HFF-Myc (cell line): ENCODE results near the gene ZSWIM5.
"Not testable (repeated sequence)": the region's sequence is repeated elsewhere in the genome, so short reads cannot be mapped to it uniquely, and the experiment has no call there.

Source experiments
- DNase-seq: peaks from one replicate; pipeline ENCODE4 v3.0.0-alpha.2; 2011; ENCODE audit warnings: low read depth; ENCODE audit errors: extremely low read depth
- H3K4me3 ChIP-seq: replicated peaks from 2 replicates; pipeline ENCODE4 v1.5.1; 2011; ENCODE audit warnings: low read depth, mild to moderate bottlenecking, control low read depth, low read length
- CTCF ChIP-seq: IDR thresholded peaks from 2 replicates; pipeline ENCODE4 v1.5.1; 2012; ENCODE audit warnings: mild to moderate bottlenecking, low read depth, low read length, control low read depth; ENCODE audit errors: missing control alignments

Gene ZSWIM5

GRCh38 chr1:45162041-45163035 is 44.1 kb downstream of the ZSWIM5 start:
- not testable (repeated sequence) for DNase-seq

GRCh38 chr1:45155957-45156356 is 50.4 kb downstream of the ZSWIM5 start:
- DNase-seq = no peak
- H3K4me3 ChIP-seq = no peak overlapping the region
- no peak for TF ChIP-seq CTCF

More at GRCh38 chr1:45162041-45163035, 44.1 kb downstream of the ZSWIM5 start:
- H3K4me3 ChIP-seq = not testable (repeated sequence)

- no peak for DNase-seq
- H3K4me3 ChIP-seq = no peak overlapping the region
- TF ChIP-seq CTCF = no peak
Observed at GRCh38 chr1:45155423-45155822, 51.0 kb downstream of the ZSWIM5 start.

GRCh38 chr1:45152126-45152525 is 54.3 kb downstream of the ZSWIM5 start:
- no peak for DNase-seq
- no peak overlapping the region for H3K4me3 ChIP-seq
- TF ChIP-seq CTCF = no peak

- no peak for DNase-seq
- no peak for TF ChIP-seq CTCF
- H3K4me3 ChIP-seq = no peak overlapping the region
Observed at GRCh38 chr1:45148209-45148825, 58.1 kb downstream of the ZSWIM5 start.

DNA sequence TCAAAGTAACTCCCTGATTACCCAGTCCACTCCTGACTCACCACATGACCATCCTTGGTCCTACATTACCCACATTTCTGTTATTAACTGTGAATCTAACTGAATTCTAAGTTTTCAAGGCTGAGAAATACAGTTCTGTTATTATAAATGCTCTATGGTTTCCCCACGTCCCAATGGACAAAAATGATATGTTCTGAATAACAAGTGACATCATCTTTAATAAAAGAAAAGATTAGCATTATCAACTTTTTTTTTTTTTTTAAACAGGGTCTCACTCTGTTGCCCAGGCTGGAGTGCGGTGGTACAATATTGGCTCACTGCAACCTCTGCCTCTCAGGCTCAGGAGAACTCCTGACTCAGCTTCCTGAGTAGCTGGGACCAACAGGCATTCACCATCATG is 59.6 kb downstream of the ZSWIM5 start:
- no peak for TF ChIP-seq CTCF
- DNase-seq = no peak
- no peak overlapping the region for H3K4me3 ChIP-seq
